GM20431 (cell line): ENCODE measurements around the gene CYP4F8.
"Not testable (repeated sequence)": the region's sequence is repeated elsewhere in the genome, so short reads cannot be mapped to it uniquely, and the experiment has no call there.

Source experiments
- in situ Hi-C: fragments of 300-500 bp; cut with MseI, MboI; formaldehyde crosslinking; loops from one replicate; pipeline ENCODE4 v1.15.0; 2020; ENCODE audit warnings: low sequenced_read_pairs; ENCODE audit not compliant: unreplicated experiment

Gene CYP4F8

GRCh38 chr19:15640904-15641597 lies 26.0 kb downstream of the CYP4F8 start:
- in situ Hi-C loops, result loop anchor here (25.0 kb wide), 1 partner anchor 546 kb away; the partner anchor contains the start of genes AP1M1 and FAM32A

GRCh38 chr19:15641901-15642491 lies 27.0 kb downstream of the CYP4F8 start:
- in situ Hi-C loops, result loop anchor here (25.0 kb wide), 1 partner anchor 545 kb away; the partner anchor contains the start of genes AP1M1 and FAM32A

GRCh38 chr19:15642807-15643206 lies 27.8 kb downstream of the CYP4F8 start:
- in situ Hi-C loops, result loop anchor here (25.0 kb wide), 1 partner anchor 544 kb away; the partner anchor contains the start of genes AP1M1 and FAM32A

GRCh38 chr19:15643387-15643786 lies 28.4 kb downstream of the CYP4F8 start:
- in situ Hi-C loops, result loop anchor here (25.0 kb wide), 1 partner anchor 544 kb away; the partner anchor contains the start of genes AP1M1 and FAM32A

GRCh38 chr19:15644066-15644741 lies 29.2 kb downstream of the CYP4F8 start:
- in situ Hi-C loops, result loop anchor here (25.0 kb wide), 1 partner anchor 543 kb away; the partner anchor contains the start of genes AP1M1 and FAM32A

GRCh38 chr19:15644816-15645215 lies 29.8 kb downstream of the CYP4F8 start:
- in situ Hi-C loops, result loop anchor here (25.0 kb wide), 1 partner anchor 542 kb away; the partner anchor contains the start of genes AP1M1 and FAM32A

DNA sequence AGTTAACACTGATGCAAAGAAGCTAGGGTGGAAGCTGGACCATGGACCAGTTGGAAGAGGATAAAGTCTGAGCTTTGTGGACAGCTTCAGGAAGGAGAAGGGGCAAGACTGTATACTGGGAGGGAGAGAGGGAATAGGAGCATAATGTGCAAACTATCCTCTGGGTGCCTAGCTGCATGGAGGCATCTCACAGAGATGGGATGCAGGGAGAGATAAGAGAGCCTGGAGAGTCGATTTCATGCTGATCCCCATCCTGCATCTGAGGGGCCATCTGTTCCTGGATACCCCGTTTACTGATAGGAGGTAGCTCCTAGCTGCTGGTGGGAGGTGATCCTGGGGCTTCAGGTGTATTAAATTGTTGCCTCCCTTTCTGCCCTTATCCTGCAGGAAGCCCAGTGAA lies 34.5 kb downstream of the CYP4F8 start:
- in situ Hi-C loops, result loop anchor here (25.0 kb wide), 1 partner anchor 538 kb away; the partner anchor contains the start of genes AP1M1 and FAM32A

- in situ Hi-C loops, result not testable (repeated sequence)
Observed at GRCh38 chr19:15650123-15650522, 35.1 kb downstream of the CYP4F8 start.

DNA sequence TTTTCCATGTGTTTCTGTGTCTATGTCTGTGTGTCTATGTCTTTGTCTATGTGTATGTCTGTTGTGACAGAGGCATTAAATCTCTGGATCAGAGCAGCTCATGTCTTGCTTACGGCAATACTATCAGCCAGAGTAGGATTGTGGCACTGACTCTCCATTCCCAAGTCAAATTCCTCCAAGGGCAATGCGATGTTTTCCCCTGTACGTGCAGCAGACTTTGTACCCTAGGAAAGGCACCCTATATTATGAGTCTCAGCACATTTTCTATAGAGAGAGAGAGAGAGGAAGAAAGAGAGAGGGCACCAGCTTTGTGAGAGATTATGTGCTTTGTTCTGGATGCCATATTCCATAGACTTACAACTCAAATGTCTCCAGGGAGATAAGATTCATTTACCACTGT lies 36.8 kb downstream of the CYP4F8 start:
- in situ Hi-C loops, result no loop called here

GRCh38 chr19:15652559-15653278 lies 37.7 kb downstream of the CYP4F8 start:
- in situ Hi-C loops, result no loop called here

DNA sequence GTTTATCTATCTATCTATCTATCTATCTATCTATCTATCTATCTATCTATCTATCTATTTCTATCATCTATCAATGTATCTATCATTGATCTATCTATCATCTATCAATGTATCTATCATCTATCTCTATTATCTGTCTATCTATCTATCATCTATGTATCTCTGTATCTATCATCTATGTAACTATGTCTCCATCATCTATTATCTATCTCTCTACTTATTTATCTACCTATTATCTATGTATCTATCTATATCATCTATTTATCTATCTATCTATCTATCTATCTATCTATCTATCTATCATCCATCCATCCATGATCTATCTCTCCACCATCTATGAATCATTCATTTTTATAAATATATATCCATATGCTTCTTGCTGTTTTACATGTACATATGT lies 41.4 kb downstream of the CYP4F8 start:
- in situ Hi-C loops, result no loop called here

DNA sequence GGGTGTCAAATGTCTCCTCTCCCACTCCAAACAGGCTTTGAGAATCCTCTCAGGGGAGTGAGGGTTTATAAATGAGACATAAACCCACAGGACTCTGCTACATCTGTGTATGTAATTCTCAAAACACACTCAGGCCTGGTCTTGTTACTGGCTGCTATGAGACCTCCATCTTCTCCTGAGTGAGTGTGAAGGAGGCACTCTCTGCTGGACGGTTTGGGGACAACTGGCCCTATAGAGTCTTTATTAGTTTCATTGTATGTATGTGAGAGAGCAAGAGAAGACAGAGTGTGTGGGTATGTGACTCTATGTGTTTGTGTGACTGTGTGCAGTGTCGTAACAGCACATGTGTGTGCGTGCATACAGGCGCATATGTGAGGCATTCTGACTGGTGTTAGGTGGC lies 48.2 kb downstream of the CYP4F8 start:
- in situ Hi-C loops, result no loop called here

DNA sequence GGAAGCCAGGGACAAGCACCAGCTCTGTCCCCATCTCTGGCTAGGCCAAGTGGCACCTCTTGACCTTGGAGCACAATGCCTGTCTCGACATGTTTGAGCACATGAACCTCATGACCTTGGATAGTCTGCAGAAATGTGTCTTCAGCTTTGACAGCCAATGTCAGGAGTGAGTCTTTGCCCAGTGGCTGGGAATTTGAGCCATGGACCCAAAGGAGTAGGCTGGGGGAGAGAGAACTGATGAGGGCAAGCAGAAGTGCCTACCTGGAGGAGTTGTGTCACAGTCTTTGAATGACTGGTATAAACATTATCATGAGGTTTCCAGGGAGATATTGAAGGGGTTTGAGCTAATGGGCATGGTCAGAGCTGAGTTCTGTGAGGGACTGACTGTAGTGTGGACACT lies 51.2 kb downstream of the CYP4F8 start:
- in situ Hi-C loops, result no loop called here

- in situ Hi-C loops, result no loop called here
Observed at GRCh38 chr19:15666883-15667282, 51.9 kb downstream of the CYP4F8 start.

DNA sequence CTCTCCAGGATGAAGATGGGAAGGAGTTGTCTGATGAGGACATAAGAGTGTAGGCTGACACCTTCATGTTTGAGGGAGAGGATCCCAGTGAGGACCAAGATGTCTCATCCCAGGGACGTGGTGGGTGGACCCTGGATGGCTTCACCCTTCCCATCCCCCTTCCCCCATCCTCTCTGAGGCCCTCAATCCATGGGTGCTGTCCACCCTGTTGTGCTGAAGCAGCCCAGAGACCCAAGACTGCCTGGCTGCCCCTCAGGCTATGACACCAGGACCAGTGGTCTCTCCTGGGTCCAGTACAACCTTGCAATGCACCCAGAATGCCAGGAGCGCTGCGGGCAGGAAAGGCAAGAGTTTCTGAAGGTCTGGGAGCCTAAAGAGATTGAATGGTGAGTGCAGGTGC lies 54.4 kb downstream of the CYP4F8 start:
- in situ Hi-C loops, result no loop called here

DNA sequence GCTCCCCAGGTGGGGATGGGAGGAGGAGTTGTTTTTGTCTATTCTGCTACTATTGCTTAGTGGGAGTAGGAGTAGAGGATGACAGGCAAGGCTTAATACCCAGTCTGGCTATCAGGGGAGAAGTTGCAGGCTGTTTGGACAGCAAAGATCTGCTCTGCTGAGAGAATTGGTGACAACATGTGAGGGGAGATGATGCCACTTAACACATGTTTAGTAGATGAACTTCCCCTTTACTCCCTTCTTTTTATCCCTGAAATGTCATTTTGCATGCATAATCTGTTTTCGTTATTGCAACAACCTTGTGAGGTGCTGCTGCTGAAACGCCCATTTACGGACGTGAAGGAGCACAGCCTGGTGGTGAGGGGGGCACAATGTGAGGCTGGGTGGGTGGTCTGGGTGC lies 54.9 kb downstream of the CYP4F8 start:
- in situ Hi-C loops, result no loop called here

GRCh38 chr19:15671237-15671821 lies 56.3 kb downstream of the CYP4F8 start:
- in situ Hi-C loops, result no loop called here

DNA sequence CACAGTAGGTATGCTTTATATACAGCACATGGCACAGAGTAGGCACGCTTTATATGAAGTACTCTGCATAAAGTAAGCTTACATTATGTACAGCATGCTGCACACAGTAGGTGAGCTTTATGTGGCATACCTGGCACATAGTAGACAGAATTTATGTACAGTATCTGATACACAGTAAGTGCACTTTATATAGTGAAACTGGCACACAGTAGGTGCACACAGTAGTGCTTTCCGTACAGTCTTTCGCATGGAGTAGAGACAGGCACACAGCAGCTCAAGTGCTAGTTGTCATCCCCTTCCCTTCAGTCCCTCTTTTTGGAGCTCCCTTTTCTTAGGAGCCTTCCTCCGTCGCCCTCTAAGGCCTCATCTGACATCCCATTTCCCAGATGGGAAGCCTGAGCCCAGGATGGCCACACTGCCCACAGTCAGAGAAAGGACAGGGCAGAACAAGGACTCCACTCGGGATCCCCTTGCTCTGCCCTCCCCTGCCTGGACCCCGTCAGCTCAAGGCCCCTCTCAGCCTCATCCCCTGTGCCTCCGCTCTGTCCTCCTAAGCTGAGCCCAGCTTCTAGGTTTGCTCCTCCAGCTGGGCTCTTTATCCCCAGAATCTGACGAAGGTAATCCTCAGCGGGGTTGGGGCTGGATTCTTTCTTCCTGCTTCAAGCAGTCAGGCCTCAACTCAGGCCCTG lies 57.0 kb downstream of the CYP4F8 start:
- in situ Hi-C loops, result no loop called here

GRCh38 chr19:15672580-15673175 lies 57.7 kb downstream of the CYP4F8 start, which contains the start of gene CYP4F12:
TSS of gene CYP4F12 (plus strand) at chr19:15673087. CDS start at chr19:15673530, 443 bp downstream.
- in situ Hi-C loops, result no loop called here
